RWPE1 (cell line): ENCODE data around the gene CELF3.

Experiments used
- CTCF ChIA-PET: fragments of 350-600 bp; sonication (Branson Sonifier 250); formaldehyde crosslinking; extraction: SDS; loops from one replicate; lab custom pipeline; 2021; lab: Yijun Ruan, JAX
- POLR2A ChIA-PET: fragments of 400-600 bp; formaldehyde crosslinking; extraction: SDS; loops from one replicate; lab custom pipeline; 2020; ENCODE audit warnings: antibody characterized with exemption; ENCODE audit not compliant: low non-redundant PET; lab: Yijun Ruan, JAX
- DNase-seq: peaks from one replicate; pipeline ENCODE4 v3.0.0; 2012; ENCODE audit warnings: low spot score
- H3K27ac ChIP-seq: fragments of 450-650 bp; 2 replicates; pipeline ENCODE4 v1.5.1; 2017
- TF ChIP-seq, protein P1 (sequence below): fragments of 450-650 bp; conservative IDR thresholded peaks from 2 replicates; pipeline ENCODE4 v1.5.1; 2017; ENCODE audit warnings: low read depth, mild to moderate bottlenecking

The CELF3 gene

DNA sequence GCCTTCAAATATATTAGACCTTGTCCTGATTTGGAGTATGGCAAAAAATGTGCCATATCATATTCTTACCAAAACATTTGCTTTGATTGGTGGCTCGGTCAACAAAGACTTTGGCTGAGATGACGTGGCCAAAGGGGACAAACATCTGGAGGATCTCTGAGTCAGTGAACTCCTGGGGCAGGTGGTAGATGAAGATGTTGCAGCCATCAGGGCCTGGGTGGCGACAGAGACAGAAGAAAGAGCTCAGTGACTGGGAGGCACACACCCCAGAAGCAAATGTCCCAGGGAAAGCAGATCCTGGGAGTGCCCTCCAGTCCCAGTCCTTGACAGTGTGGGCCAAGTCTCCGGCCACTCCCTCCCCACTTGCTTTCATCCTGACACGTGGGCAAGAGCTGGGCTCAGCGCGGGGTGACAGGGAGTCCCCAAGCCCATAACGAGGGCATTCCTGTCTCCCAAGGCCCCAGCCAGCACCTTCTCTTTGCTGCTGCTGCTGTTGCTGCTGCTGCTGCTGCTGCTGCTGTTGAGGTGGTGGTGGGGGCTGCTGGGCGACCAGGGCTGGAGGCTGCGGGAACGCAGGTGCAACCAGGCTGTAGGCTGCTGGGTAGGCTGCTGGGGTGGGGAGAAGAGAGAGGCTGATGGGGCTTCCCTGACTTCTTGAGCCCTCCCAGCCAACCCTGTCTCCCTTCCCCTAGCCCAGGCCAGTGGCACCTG, 10.7 kb downstream of the CELF3 start:
- no peak overlapping the region for H3K27ac ChIP-seq
- no peak for DNase-seq
- POLR2A ChIA-PET = no interaction called here
- TF ChIP-seq, protein P1, sequence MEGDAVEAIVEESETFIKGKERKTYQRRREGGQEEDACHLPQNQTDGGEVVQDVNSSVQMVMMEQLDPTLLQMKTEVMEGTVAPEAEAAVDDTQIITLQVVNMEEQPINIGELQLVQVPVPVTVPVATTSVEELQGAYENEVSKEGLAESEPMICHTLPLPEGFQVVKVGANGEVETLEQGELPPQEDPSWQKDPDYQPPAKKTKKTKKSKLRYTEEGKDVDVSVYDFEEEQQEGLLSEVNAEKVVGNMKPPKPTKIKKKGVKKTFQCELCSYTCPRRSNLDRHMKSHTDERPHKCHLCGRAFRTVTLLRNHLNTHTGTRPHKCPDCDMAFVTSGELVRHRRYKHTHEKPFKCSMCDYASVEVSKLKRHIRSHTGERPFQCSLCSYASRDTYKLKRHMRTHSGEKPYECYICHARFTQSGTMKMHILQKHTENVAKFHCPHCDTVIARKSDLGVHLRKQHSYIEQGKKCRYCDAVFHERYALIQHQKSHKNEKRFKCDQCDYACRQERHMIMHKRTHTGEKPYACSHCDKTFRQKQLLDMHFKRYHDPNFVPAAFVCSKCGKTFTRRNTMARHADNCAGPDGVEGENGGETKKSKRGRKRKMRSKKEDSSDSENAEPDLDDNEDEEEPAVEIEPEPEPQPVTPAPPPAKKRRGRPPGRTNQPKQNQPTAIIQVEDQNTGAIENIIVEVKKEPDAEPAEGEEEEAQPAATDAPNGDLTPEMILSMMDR = no peak
- CTCF ChIA-PET = interaction anchor here (0.6 to 1.0 kb wide), 3 partner anchors 35 to 399 kb away, joined by 3 to 4 read pairs (median 3); partner anchors contain the start of gene TDRKH

DNA sequence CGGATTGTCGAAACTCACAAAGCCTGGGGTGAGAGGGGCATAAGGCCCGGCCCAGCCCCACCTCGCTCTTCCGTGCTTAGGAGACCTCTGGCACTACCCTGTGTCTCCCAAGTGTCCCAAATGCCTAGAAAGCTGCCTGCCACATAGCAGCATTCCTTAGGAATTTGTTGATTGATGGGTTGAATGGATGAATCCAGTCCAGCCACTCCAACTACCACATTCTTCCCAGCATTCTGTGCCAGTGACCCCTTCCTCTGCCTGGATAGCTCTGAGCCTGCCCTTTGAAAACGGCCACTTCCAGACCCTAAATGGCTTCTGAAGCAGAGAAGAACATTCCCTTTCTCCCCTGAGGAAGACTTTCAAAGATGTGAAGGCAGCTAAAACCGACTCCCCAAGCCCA, 11.5 kb downstream of the CELF3 start:
- ChIA-PET POLR2A (no interaction called here), CTCF (interaction anchor here (0.6 kb wide), 1 partner anchor 177 kb away, joined by 4 read pairs; no protein-coding TSS in a partner anchor)
- H3K27ac ChIP-seq = no peak overlapping the region
- TF ChIP-seq, protein P1 = no peak
- DNase-seq = no peak

DNA sequence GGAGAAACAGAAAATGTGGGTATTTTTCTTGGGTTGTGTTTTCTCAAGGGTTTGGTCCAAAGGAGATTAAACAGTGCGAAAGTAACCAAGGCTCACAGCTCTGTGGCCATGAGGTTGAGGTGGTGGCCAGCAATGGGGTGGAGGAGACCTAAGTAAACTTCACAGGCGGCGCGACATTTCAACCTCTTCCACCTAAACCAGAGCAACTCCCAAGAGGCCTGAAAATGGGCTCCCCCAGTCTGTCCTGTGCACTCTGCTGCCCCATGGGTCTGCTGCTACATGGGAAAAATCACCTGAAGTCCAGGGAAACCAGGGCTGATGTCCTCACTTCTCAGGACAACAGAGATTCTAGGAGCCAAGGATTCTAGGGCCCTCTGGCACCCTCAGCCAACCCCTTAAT, 12.4 kb downstream of the CELF3 start:
- CTCF ChIA-PET = no interaction called here

DNA sequence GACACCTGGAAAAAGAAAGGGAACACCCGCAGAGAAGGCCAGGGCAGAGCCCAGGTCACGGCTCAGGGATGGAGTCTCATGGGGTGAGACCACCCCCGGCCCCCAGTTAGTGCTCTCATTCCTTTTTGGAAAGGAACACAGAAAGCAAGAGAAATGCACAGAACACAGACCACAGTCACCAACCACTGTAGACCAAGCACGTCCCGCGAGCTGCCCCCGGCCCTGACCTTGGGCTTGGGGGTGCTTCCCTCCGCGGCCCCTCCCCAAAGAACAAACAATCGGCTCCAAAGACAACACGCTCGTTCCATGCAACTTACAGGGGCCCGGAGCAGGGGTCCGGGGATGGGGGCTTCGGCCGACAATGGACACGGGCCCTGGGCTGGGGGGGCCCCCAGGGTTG, 12.8 kb downstream of the CELF3 start:
- ChIA-PET POLR2A (no interaction called here), CTCF (no interaction called here)
- TF ChIP-seq, protein P1 = no peak
- DNase-seq = no peak
- no peak overlapping the region for H3K27ac ChIP-seq

More for the DNA sequence above, 12.4 kb downstream of the CELF3 start:
- DNase-seq = no peak
- H3K27ac ChIP-seq = no peak overlapping the region
- POLR2A ChIA-PET = no interaction called here
- TF ChIP-seq, protein P1 = no peak

DNA sequence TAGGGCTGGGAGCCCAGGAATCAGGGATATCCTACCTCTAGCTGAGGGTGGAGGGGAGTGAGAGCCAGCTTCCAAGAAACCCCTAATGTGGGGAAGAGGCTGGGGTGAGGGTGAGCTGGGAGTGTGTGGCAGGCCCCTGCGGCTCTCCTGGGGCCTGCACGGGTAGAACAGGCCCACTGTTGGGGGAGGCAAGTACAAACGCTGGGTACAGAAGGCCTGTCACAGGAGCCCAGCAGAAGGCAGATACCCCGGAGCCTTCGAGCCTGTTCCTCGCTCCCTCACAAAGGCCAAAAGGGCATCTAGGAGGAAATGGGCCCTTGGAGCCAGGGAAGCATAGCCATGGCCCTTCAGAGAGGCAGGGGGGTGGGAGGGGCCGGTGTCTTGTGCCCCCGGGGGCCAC, 13.7 kb downstream of the CELF3 start:
- DNase-seq = no peak
- no peak overlapping the region for H3K27ac ChIP-seq
- POLR2A ChIA-PET = no interaction called here
- TF ChIP-seq, protein P1 = no peak
- CTCF ChIA-PET = interaction anchor here (1.0 kb wide), 1 partner anchor 10 kb away, joined by 8 read pairs; no protein-coding TSS in a partner anchor

DNA sequence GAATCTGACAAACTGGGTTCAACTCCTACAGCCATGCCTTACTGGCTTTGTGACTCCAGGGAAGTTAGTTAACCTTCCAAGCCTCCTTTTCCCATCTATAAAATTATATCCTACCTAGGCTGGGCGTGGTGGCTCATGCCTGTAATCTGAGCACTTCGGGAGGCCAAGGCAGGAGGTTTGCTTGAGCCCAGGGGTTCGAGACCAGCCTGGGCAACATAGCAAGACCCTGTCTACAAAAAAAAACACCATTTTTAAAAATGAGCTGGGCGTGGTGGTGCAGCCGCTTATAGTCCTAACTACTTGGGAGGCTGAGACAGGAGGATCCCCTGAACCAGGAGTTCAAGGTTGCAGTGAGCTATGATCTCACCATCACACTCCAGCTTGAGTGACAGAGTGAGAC, 15.1 kb downstream of the CELF3 start:
- H3K27ac ChIP-seq = no peak overlapping the region
- TF ChIP-seq, protein P1 = no peak
- POLR2A ChIA-PET = no interaction called here
- CTCF ChIA-PET = no interaction called here
- no peak for DNase-seq
